ENCODE data around the gene ATG4D.
"Not testable (repeated sequence)": the region's sequence is repeated elsewhere in the genome, so short reads cannot be mapped to it uniquely, and the experiment has no call there.

DNA sequence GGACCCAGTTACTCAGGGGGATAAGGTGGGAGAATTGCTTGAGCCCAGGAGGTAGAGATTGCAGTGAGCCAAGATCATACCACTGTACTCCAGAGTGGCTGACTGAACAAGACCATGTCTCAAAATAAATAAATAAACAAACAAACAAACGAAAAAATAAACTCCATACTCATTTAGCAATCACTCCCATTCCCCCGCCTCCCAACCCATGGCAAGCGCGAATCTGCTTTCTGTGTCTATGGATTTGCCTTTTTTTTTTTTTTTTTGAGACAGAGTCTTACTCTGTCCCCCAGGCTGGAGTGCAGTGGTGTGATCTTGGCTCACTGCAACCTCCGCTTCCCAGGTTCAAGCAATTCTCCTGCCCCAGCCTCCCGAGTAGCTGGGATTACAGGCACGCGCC is 16.8 kb upstream of the ATG4D start:
- TF ChIP-seq, protein P1, sequence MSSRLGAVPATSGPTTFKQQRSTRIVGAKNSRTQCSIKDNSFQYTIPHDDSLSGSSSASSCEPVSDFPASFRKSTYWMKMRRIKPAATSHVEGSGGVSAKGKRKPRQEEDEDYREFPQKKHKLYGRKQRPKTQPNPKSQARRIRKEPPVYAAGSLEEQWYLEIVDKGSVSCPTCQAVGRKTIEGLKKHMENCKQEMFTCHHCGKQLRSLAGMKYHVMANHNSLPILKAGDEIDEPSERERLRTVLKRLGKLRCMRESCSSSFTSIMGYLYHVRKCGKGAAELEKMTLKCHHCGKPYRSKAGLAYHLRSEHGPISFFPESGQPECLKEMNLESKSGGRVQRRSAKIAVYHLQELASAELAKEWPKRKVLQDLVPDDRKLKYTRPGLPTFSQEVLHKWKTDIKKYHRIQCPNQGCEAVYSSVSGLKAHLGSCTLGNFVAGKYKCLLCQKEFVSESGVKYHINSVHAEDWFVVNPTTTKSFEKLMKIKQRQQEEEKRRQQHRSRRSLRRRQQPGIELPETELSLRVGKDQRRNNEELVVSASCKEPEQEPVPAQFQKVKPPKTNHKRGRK (CRISPR knock-in tag; IDR thresholded peaks at IDR 0.05; ENCODE audit: borderline replicate concordance), result not testable (repeated sequence)
- TF ChIP-seq ETV6 (CRISPR knock-in tag; IDR thresholded peaks at IDR 0.05), result not testable (repeated sequence)
- TF ChIP-seq, protein P2, sequence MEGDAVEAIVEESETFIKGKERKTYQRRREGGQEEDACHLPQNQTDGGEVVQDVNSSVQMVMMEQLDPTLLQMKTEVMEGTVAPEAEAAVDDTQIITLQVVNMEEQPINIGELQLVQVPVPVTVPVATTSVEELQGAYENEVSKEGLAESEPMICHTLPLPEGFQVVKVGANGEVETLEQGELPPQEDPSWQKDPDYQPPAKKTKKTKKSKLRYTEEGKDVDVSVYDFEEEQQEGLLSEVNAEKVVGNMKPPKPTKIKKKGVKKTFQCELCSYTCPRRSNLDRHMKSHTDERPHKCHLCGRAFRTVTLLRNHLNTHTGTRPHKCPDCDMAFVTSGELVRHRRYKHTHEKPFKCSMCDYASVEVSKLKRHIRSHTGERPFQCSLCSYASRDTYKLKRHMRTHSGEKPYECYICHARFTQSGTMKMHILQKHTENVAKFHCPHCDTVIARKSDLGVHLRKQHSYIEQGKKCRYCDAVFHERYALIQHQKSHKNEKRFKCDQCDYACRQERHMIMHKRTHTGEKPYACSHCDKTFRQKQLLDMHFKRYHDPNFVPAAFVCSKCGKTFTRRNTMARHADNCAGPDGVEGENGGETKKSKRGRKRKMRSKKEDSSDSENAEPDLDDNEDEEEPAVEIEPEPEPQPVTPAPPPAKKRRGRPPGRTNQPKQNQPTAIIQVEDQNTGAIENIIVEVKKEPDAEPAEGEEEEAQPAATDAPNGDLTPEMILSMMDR (IDR thresholded peaks at IDR 0.05), result not testable (repeated sequence)
- TF ChIP-seq, protein P3, sequence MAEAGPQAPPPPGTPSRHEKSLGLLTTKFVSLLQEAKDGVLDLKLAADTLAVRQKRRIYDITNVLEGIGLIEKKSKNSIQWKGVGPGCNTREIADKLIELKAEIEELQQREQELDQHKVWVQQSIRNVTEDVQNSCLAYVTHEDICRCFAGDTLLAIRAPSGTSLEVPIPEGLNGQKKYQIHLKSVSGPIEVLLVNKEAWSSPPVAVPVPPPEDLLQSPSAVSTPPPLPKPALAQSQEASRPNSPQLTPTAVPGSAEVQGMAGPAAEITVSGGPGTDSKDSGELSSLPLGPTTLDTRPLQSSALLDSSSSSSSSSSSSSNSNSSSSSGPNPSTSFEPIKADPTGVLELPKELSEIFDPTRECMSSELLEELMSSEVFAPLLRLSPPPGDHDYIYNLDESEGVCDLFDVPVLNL (CRISPR knock-in tag; IDR thresholded peaks at IDR 0.05; ENCODE audit: borderline replicate concordance, low read depth), result not testable (repeated sequence)
